Panc1 (cell line): ENCODE data around the gene KIDINS220. TPM values are rescaled to one million over a fixed set of nuclear protein-coding genes. Genes with fewer than 3 reads are reported as not detected.

Experiments
- ATAC-seq: fragments of 200-7000 bp; cut with Tn5 transposase; 2 replicates; pipeline ENCODE4 v1.9.1; 2020; ENCODE audit warnings: mild to moderate bottlenecking, moderate library complexity
- BruUV-seq: library from RNA; stranded (reverse); fragments of 400-500 nt; replicated peaks from 2 replicates; lab custom pipeline; 2021; lab: Mats Ljungman, UMichigan
- CTCF ChIA-PET: fragments of 300-600 bp; sonication (Branson Sonifier 250); formaldehyde crosslinking; loops from one replicate; lab custom pipeline; 2022; ENCODE audit warnings: antibody characterized with exemption; lab: Charles Lee
- POLR2A ChIA-PET: fragments of 300-600 bp; sonication (Branson Sonifier 250); formaldehyde crosslinking; loops from one replicate; lab custom pipeline; 2022; ENCODE audit warnings: antibody characterized with exemption; lab: Charles Lee
- DNase-seq: peaks from one replicate; pipeline ENCODE4 v3.0.0-alpha.2; 2010; ENCODE audit warnings: low read depth, low spot score
- H3K27ac ChIP-seq: 2 replicates; pipeline ENCODE4 v1.5.1; 2011; ENCODE audit warnings: mild to moderate bottlenecking, low read length, inconsistent platforms
- H3K27me3 ChIP-seq: fragments of 200-500 bp; sonication (Bioruptor generic); 2 replicates; pipeline ENCODE4 v1.6.0; 2014; ENCODE audit warnings: low read length, inconsistent platforms; ENCODE audit not compliant: control insufficient read depth, insufficient read depth
- H3K36me3 ChIP-seq: fragments of 200-500 bp; sonication (Bioruptor generic); 2 replicates; pipeline ENCODE4 v1.5.1; 2014; ENCODE audit warnings: inconsistent platforms, mild to moderate bottlenecking, low read length, moderate library complexity; ENCODE audit not compliant: control insufficient read depth, insufficient read depth
- H3K4me1 ChIP-seq: 2 replicates; pipeline ENCODE4 v1.5.1; 2011; ENCODE audit warnings: inconsistent platforms, mild to moderate bottlenecking, low read length, moderate library complexity; ENCODE audit not compliant: control insufficient read depth, insufficient read depth
- H3K4me3 ChIP-seq, 2 experiments: 2 replicates each; pipeline ENCODE4 v1.5.1; 2011 to 2012; ENCODE audit warnings: low read depth in 2 of 2, low read length in 2 of 2, mild to moderate bottlenecking in 2 of 2, inconsistent platforms in 1 of 2, moderate library complexity in 1 of 2
- H3K9me3 ChIP-seq: fragments of 200-500 bp; sonication (Bioruptor generic); 2 replicates; pipeline ENCODE4 v1.5.1; 2014; ENCODE audit warnings: low read depth, mild to moderate bottlenecking, inconsistent platforms, low read length, moderate library complexity; ENCODE audit not compliant: control insufficient read depth, insufficient read depth
- POLR2AphosphoS5 ChIP-seq: IDR thresholded peaks from 2 replicates; pipeline ENCODE4 v1.6.1; 2012; ENCODE audit warnings: mild to moderate bottlenecking, low read depth, low read length, moderate library complexity
- SIN3A ChIP-seq: IDR thresholded peaks from 2 replicates; pipeline ENCODE4 v1.6.1; 2012; ENCODE audit warnings: low read depth, mild to moderate bottlenecking, low read length, moderate library complexity, borderline replicate concordance; ENCODE audit not compliant: insufficient read depth
- TCF7L2 ChIP-seq: IDR thresholded peaks from 2 replicates; pipeline ENCODE4 v1.6.1; 2011; ENCODE audit warnings: mild to moderate bottlenecking, low read depth, low read length, inconsistent platforms
- in situ Hi-C: cut with HindIII; loops from 2 replicates; pipeline ENCODE4 v1.10.0; 2016; ENCODE audit warnings: low sequenced_read_pairs, low pct_unique_long_range_greater_than_20kb
- intact Hi-C: fragments of 100-400 bp; cut with micrococcal nuclease; formaldehyde crosslinking; loops from one replicate; pipeline ENCODE4 v1.10.0; 2022; ENCODE audit not compliant: unreplicated experiment
- total RNA-seq: library from RNA; stranded (reverse); gene quantifications from one replicate; pipeline ENCODE4 v1.2.1, GENCODE V29; 2021; ENCODE audit not compliant: unreplicated experiment
- TF ChIP-seq, protein P1 (sequence below): fragments of 450-650 bp; IDR thresholded peaks from 2 replicates; pipeline ENCODE4 v1.5.1; 2017; ENCODE audit warnings: mild to moderate bottlenecking
- TF ChIP-seq, protein P2 (sequence below), 2 experiments: IDR thresholded peaks; 2 replicates each; pipeline ENCODE4 v1.6.1; 2011 to 2012; ENCODE audit warnings: low read depth in 2 of 2, control low read depth in 1 of 2, low read length in 1 of 2, mild to moderate bottlenecking in 1 of 2, moderate library complexity in 1 of 2; ENCODE audit not compliant: insufficient read depth in 1 of 2

Gene KIDINS220
- total RNA-seq, 1 experiment from 2014 or later, result 39.3 TPM

DNA sequence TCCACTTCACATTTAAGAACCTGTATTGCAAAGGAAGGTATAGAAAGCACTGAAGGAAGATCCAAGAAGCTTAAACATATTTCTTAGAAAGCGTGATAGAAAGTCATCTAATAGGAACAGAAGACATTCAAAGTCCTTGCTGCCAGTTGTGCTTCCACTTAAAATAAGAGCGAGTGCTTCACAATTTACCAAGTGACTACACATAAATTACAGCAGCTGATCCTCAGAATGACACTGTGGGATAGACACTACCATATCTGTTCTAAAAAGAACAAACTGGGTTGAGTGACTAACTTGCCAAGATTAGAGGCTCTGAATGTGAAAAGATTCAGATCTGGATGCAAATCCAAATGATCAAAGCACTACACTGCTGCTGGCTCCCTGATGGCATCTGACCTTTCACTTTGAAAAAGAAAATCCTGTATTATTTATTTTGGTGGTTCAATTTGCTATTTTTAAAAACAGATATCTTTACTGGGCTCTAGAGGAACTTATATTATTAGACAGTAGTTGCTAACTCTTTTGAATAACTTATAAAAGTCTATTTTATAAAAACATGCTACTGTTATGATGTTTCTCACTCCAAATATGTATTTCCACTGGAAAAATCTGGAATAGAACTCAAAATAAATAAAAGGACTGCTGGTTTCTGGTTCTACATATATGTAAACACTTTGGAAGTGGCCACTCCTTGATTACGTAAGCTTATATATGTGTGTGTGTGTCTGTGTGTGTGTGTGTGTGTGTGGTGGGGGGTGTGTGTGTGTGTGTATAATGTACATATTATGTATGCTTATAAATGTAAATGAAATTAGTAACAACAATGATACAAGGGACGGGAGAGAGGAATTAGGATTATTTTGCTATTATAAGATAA lies 57.4 kb downstream of the KIDINS220 start:
- Histone ChIP-seq H3K9me3 (no peaks in the 10 kb centered on the region), H3K4me1 (no peaks in the 10 kb centered on the region), H3K4me3 (no peak overlapping the region), H3K36me3 (no peaks in the 10 kb centered on the region), H3K27me3 (no peaks in the 10 kb centered on the region), H3K27ac (no peak overlapping the region)
- TF ChIP-seq POLR2AphosphoS5, result no peak
- in situ Hi-C loops (no loop called here), intact Hi-C loops (no loop called here)
- ChIA-PET CTCF (no interaction called here), POLR2A (no interaction called here)
- no peak for DNase-seq
- ATAC-seq, result no peak
- BruUV-seq, result no TSS peak

DNA sequence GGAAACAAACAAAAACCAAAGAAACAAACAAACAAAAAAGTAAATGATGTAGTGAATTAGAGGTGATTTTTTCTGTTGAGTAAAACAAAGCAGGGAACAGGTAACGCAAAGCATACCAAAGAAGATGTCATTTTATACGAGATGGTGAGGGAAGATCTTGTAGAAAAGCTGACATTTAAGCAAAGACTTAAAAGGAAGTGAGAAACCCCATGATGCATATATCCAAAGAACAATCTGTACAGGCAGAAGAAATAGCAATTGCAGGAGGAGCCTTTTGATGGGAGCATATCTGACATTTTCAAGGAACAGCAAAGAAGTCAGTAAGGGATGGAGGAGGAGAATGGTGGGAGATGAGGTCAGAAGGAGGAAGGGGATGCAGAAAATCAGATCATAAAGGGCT lies 63.0 kb downstream of the KIDINS220 start:
- no TSS peak for BruUV-seq
- in situ Hi-C loops, result no loop called here

More for the DNA sequence above, 63.0 kb downstream of the KIDINS220 start:
- TF ChIP-seq SIN3A, result no peak
- TF ChIP-seq POLR2AphosphoS5, result no peak
- TF ChIP-seq, protein P1, sequence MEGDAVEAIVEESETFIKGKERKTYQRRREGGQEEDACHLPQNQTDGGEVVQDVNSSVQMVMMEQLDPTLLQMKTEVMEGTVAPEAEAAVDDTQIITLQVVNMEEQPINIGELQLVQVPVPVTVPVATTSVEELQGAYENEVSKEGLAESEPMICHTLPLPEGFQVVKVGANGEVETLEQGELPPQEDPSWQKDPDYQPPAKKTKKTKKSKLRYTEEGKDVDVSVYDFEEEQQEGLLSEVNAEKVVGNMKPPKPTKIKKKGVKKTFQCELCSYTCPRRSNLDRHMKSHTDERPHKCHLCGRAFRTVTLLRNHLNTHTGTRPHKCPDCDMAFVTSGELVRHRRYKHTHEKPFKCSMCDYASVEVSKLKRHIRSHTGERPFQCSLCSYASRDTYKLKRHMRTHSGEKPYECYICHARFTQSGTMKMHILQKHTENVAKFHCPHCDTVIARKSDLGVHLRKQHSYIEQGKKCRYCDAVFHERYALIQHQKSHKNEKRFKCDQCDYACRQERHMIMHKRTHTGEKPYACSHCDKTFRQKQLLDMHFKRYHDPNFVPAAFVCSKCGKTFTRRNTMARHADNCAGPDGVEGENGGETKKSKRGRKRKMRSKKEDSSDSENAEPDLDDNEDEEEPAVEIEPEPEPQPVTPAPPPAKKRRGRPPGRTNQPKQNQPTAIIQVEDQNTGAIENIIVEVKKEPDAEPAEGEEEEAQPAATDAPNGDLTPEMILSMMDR, result no peak
- no peak for TF ChIP-seq TCF7L2
- TF ChIP-seq, protein P2, sequence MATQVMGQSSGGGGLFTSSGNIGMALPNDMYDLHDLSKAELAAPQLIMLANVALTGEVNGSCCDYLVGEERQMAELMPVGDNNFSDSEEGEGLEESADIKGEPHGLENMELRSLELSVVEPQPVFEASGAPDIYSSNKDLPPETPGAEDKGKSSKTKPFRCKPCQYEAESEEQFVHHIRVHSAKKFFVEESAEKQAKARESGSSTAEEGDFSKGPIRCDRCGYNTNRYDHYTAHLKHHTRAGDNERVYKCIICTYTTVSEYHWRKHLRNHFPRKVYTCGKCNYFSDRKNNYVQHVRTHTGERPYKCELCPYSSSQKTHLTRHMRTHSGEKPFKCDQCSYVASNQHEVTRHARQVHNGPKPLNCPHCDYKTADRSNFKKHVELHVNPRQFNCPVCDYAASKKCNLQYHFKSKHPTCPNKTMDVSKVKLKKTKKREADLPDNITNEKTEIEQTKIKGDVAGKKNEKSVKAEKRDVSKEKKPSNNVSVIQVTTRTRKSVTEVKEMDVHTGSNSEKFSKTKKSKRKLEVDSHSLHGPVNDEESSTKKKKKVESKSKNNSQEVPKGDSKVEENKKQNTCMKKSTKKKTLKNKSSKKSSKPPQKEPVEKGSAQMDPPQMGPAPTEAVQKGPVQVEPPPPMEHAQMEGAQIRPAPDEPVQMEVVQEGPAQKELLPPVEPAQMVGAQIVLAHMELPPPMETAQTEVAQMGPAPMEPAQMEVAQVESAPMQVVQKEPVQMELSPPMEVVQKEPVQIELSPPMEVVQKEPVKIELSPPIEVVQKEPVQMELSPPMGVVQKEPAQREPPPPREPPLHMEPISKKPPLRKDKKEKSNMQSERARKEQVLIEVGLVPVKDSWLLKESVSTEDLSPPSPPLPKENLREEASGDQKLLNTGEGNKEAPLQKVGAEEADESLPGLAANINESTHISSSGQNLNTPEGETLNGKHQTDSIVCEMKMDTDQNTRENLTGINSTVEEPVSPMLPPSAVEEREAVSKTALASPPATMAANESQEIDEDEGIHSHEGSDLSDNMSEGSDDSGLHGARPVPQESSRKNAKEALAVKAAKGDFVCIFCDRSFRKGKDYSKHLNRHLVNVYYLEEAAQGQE (IDR thresholded peaks at IDR 0.05; ENCODE audit: insufficient read depth in 1 of 2, low read depth in 2 of 2, low read length in 1 of 2), result no peak
- no peaks in the 10 kb centered on the region for H3K4me1 ChIP-seq
- ChIA-PET POLR2A (no interaction called here), CTCF (no interaction called here)
- H3K9me3 ChIP-seq, result no peaks in the 10 kb centered on the region
- DNase-seq (no peak), ATAC-seq (no peak)
- no peaks in the 10 kb centered on the region for H3K36me3 ChIP-seq
- H3K4me3 ChIP-seq, result no peak overlapping the region
- no peak overlapping the region for H3K27ac ChIP-seq
- no peaks in the 10 kb centered on the region for H3K27me3 ChIP-seq
- intact Hi-C loops, result no loop called here
